Fibroblast of skin of scalp (primary cell): ENCODE data around the gene FNTB.

Source experiments
- DNase-seq: peaks from one replicate; pipeline ENCODE4 v3.0.0-alpha.2; 2013

Gene FNTB

DNA sequence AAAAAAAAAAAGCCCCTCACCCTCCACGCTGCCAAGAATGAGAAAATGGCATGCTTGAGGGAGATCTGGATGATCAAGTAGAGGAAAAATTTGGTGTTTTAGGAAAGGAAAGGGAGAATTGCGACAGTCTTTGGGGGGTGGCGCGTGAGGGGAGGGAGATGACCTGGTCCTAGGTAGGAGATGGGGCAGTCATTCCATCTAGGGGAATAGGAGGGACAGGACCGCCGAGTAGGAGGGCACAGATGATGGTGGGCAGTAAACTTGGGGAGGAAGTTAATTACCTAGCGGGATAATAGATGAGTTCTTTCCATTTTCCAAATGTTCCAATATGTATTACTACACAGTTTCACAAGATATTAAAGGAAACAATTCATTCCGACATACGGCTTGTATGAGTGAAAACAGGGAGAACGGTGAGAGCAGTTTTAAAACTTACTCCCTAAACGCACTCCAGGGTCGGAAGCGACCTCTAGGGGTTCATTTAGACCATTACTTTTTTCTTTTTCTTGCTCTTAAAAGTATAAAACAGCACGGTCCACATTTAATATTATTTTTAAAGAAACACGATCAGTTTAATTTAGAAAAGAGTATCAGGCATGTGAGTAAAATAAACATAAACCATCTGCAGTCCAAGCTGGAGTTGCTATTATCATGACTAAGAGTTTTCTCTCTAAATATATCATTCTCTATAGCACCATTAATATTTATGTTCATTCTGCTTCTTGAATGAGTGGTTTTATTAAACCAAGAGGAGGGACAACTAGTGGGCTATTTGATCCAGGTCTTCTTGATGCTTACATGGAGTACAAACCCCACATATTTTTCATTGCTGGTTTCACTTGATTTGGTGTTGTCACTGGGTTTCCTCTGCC, 3.0 kb upstream of the FNTB start:
- DNase-seq, result peak; percentile 56

- no peak for DNase-seq
Observed at GRCh38 chr14:64987438-64987767, 708 bp downstream of the FNTB start.

GRCh38 chr14:64990296-64990695, 3.6 kb downstream of the FNTB start:
- no peak for DNase-seq

DNA sequence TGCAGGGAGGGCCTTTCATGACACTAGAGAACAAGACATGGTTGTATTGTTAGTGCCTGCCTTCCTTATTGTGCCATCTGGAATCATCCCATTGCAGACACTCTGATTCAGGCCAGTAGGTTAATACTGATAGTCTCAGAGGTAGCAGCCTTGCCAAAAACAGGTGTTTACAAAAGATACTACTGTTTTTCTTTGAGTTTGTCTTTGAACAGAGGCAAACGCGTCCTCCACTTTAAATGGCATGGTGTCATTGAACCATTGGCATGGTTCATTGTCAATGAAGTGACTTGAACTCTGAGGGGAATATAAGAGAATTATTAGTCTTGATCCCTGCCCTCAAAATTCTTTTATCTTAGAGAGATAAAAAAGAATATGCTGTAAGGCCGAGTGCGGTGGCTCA, 4.2 kb downstream of the FNTB start:
- DNase-seq, result no peak

GRCh38 chr14:64992328-64992885, 5.7 kb downstream of the FNTB start:
- no peak for DNase-seq

GRCh38 chr14:64993266-64993930, 6.7 kb downstream of the FNTB start:
- DNase-seq, result no peak

DNA sequence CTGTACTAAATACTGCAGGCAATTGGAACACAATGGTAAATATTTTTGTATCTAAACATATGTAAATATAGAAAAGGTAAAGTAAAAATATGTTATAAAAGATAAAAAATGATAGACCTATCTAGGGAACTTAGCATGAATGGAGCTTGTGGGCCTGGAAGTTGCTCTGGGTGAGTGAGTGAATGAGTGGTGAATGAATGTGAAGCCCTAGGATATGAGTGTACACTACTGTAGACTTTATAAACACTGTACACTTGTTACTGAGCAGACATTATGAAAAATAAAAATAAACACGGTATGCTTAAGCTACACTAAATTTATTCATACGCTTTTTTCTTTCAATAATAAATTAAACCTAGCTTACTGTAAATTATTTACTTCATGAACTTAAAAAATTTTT, 7.8 kb downstream of the FNTB start:
- DNase-seq, result no peak

DNA sequence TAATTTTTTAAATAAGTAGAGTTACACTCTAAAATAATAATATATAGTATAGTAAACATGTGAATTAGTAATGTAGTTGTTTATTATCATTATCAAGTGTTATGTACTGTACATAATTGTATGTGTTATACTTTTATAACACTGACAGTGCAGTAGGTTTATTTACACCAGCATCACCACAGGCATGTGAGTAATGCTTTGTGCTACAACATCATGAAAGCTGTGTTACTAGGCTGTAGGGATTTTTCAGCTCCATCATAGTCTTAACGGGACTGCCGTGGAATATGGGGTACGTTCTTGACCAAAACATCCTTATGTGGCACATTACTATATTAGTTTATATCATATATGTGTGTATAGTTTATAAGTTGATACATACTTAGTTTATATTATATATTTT, 8.6 kb downstream of the FNTB start:
- no peak for DNase-seq

DNA sequence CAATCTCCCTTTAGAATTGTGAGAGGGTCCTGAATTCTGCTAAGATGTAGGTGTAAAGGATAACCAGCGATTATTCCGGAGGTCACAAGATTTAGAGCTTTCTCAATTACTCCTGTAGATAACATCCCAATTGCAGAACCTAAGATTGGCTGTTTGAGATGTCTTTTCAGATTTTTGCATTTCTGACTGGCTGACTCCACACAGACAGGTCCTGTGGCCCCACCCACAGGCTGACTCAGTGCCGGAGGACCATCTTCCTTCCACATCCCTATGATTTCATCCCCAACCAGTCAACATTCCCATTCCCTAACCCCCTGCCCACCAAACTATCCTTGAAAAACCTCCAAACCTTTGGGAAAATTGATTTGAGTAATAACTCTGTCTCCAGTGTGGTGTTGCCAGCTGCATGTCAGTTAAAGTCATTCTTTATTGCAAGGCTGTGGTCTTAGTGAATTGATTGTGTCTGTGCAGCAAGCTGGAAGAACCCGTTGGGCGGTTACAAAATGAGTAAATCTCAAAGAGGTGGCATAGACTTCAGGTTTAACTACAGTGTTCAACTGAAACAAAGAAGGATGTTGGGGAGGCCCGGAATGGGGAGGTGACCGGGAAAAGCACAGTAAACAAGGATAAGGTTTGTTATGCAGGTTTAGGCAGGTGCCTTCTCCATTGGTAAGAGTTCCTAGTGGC, 10.6 kb downstream of the FNTB start:
- DNase-seq, result no peak

DNA sequence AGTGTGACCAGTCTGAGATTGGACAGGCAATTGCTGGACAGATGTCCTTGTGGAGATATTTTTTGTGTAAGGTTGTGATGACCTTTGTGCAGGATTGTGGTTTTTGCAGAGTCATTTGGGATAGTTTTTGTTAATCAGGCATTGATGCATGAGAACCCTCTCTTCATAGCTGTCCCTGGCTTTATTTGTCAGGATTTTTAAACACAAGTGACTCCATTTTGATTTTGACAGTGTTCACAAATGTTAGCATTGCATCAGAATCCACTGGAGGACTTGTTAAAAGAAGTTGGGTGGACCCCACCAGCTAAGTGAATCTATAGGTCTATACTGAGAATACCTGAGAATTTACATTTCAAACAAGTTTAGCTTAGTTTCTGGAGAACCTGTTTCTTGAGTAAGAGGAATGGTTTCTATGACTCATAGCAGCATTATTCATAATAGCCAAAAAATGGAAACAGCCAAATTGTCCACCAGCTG, 11.8 kb downstream of the FNTB start:
- DNase-seq, result no peak

DNA sequence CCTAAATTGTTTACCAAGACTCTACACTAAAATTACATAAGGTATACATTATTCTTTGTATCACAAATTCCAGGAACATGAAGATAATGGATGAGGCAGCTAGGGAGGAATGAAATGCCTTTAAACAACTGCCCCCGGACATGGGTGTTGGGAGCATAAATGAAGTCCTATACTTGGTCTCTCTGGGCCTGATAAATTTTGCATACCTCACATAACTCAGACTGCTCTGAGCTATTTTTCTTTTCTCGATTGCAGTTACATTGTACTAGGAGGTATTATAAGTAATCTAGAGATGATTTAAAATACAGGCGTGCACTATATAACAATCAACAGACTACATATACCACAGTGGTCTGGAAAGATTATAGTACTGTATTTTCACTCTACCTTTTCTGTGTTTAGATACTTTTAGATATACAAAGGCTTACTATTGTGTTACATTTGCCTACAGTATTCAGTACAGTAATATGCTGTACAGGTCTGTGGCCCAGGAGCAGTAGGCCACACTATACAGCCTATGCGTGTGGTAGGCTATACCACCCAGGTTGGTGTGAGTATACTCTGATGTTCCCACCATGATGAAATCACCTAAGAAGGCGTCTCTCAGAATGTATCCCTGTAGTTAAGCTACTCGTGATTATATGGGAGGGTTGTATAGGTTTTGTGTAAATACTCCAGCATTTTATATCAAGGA, 14.3 kb downstream of the FNTB start:
- DNase-seq, result peak; percentile 77

- DNase-seq, result no peak
Observed at GRCh38 chr14:65001723-65002122, 15.0 kb downstream of the FNTB start.

DNA sequence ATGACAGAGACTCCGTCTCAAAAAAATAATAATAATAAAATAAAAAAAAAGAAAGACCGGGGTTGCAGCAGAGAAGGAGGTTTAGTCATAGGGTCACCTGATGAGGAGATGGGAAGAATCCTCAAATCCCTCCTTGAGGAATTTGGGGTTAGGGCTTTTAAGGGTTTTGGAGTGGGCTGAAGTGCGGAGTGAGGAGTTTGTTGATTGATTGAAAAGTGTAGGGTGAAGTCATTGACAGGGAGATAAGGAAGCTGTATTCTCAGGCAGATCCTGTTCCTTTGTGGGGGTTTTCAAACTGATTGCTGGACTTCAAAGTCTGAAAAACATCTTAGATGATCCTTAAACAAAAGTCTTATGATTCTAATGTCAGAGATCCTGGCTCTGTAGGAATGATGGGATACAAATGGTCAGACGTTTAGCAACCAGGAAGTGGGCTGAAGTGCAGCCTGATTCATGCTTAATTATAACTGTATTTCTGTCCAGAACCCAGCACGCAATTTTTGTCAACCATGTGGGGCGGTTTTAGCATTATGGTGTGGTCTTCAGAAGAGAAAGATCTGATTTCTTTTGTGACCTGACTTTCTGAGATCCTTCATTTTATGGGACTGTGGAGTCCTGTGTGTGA, 16.0 kb downstream of the FNTB start:
- peak; percentile 55 for DNase-seq

- DNase-seq, result no peak
Observed at GRCh38 chr14:65003394-65003793, 16.7 kb downstream of the FNTB start.

GRCh38 chr14:65006261-65006721, 19.6 kb downstream of the FNTB start:
- no peak for DNase-seq

GRCh38 chr14:65007202-65007601, 20.5 kb downstream of the FNTB start:
- no peak for DNase-seq

DNA sequence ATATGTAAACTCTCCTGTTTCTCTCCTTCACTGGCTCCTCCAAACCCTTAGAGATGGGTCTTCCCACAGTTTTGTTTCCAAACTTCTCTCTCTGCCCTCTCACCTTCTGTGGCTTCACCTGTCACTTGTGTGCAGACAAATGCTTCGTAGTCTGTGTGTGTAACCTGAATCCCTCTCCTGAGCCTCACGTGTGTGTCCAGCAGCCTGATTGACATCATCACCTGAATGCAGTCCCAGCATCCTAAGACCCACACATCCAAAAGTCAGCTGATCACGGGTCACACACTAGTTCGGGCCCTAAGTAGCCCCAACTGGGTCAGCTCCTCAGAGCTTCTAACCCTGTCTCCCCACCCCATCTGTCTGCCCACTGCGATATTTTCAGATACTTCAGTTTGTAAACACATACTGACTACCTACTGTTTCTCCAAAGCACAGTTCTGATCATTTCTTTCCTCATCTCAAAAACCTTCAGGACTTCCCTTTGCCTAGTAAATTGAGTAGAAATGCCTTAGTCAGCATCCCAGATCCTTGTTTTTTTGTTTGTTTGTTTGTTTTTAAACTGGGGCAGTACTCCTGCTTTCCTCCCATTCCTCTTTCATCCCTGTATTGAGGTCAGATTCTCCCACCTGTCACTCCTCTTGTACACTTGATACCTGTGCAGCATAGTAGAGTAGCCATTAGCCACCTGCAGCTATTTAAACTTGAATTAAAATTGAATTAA, 23.7 kb downstream of the FNTB start:
- DNase-seq, result no peak

- DNase-seq, result no peak
Observed at GRCh38 chr14:65011538-65011937, 24.8 kb downstream of the FNTB start.

DNA sequence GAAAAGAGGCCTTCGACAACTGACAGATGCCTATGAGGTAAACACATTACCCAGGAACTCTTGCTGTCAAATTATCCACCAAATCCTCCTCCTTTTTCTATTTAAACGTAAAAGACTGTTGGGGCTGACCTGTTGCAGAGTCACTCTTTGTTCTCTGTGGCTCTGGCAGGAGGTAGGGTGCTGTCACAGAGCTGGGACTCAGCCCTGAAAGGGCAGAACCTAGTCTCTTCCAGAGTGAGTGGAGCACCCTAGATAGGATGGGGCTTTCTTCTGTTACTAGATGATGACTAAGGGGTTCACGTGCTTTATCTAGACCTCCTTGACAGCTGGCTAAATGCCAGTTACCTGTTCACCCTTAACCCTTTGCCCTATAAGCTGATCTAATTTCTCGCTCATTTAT, 25.7 kb downstream of the FNTB start:
- DNase-seq, result no peak

- no peak for DNase-seq
Observed at GRCh38 chr14:65015391-65015790, 28.7 kb downstream of the FNTB start.

GRCh38 chr14:65016471-65016870, 29.8 kb downstream of the FNTB start:
- DNase-seq, result no peak
